Gastrocnemius medialis (tissue), 4 donors: ENCODE measurements around the gene OR6B1.

Source experiments
- CTCF ChIP-seq, 5 experiments: fragments of 450-650 bp in 3 of 5; fragments of 200-600 bp in 2 of 5; sonication (generic) in 2 of 5; IDR thresholded peaks in 4 of 5; conservative IDR thresholded peaks in 1 of 5; 1 replicate in 4 of 5; 2 replicates in 1 of 5; pipeline ENCODE4 v1.5.1; 2016 to 2019; ENCODE audit warnings: antibody characterized with exemption in 5 of 5, mild to moderate bottlenecking in 3 of 5, moderate library complexity in 3 of 5
- POLR2A ChIP-seq, 2 donors: fragments of 450-650 bp; IDR thresholded peaks; one replicate each; pipeline ENCODE4 v1.6.1; 2017; ENCODE audit warnings: antibody characterized with exemption in 2 of 2, mild to moderate bottlenecking in 2 of 2, moderate library complexity in 2 of 2

- TF ChIP-seq CTCF (IDR thresholded peaks at IDR 0.05 in 4 of 5, conservative IDR thresholded peaks at IDR 0.05 in 1 of 5) (no peak), POLR2A (IDR thresholded peaks at IDR 0.05) (no peak)
These were observed 20.8 kb upstream of the OR6B1 start for GRCh38 chr7:143979359-143979758.
